ENCODE data around the gene PGP.

DNA sequence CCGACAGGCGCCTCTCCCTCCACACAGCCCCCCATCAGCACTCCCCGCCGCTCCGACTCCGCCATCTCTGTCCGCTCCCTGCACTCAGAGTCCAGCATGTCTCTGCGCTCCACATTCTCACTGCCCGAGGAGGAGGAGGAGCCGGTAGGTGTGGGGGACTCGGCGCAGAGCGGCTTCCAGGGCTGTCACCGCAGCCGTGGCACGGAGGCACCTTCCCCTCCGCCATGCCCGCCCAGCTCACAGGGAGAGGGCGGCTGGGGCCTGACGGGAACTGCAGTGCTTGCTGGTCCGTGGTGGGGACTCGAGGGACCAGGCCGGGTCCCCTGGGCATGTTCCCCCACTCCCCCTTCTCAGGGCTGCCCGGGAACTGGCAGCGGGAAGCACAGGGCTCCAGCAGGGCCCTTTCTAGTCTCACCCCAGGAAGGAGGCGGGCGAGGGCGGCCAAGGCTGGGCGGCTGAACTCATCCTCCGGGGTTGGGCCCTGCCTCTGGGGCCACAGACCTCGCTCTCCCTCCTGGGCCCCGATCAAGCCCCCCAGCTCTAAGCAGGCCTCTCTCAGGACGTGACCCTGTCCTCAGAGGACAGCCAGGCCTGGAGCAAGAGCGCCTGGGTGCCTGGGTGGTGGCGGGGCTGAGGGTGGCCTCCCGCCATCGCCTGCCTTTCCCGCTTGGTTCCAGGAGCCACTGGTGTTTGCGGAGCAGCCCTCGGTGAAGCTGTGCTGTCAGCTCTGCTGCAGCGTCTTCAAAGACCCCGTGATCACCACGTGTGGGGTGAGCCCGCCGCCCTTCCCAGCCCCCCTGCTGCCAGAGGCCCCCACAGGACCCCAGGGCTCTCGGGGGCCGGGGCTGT, 43.8 kb downstream of the PGP start:
- TF ChIP-seq, protein P1, sequence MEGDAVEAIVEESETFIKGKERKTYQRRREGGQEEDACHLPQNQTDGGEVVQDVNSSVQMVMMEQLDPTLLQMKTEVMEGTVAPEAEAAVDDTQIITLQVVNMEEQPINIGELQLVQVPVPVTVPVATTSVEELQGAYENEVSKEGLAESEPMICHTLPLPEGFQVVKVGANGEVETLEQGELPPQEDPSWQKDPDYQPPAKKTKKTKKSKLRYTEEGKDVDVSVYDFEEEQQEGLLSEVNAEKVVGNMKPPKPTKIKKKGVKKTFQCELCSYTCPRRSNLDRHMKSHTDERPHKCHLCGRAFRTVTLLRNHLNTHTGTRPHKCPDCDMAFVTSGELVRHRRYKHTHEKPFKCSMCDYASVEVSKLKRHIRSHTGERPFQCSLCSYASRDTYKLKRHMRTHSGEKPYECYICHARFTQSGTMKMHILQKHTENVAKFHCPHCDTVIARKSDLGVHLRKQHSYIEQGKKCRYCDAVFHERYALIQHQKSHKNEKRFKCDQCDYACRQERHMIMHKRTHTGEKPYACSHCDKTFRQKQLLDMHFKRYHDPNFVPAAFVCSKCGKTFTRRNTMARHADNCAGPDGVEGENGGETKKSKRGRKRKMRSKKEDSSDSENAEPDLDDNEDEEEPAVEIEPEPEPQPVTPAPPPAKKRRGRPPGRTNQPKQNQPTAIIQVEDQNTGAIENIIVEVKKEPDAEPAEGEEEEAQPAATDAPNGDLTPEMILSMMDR (IDR thresholded peaks at IDR 0.05), result no peak
- no peak for TF ChIP-seq POLR2A (IDR thresholded peaks at IDR 0.05)

Measured in Peyer's patch (tissue), 4 donors.